NB4 (cell line): ENCODE results near the gene INMT.

Experiments used
- DNase-seq: peaks from one replicate; pipeline ENCODE4 v3.0.0; 2010; ENCODE audit warnings: low read depth
- H3K4me3 ChIP-seq: one replicate; pipeline ENCODE4 v1.5.1; 2011; ENCODE audit warnings: mild to moderate bottlenecking, low read depth, low read length, moderate library complexity
- MYC ChIP-seq: IDR thresholded peaks from 2 replicates; pipeline ENCODE4 v1.6.1; 2011; ENCODE audit warnings: low read depth, low read length
- POLR2A ChIP-seq: IDR thresholded peaks from 2 replicates; pipeline ENCODE4 v1.6.1; 2011; ENCODE audit warnings: mild to moderate bottlenecking; ENCODE audit not compliant: insufficient read length; ENCODE audit errors: extremely low read depth
- TF ChIP-seq, protein P1 (sequence below): IDR thresholded peaks from 2 replicates; pipeline ENCODE4 v1.6.1; 2011; ENCODE audit warnings: low read depth, low read length
- TF ChIP-seq, protein P2 (sequence below): IDR thresholded peaks from one replicate; pipeline ENCODE4 v1.5.1; 2012; ENCODE audit warnings: low read depth, low read length

INMT gene

DNA sequence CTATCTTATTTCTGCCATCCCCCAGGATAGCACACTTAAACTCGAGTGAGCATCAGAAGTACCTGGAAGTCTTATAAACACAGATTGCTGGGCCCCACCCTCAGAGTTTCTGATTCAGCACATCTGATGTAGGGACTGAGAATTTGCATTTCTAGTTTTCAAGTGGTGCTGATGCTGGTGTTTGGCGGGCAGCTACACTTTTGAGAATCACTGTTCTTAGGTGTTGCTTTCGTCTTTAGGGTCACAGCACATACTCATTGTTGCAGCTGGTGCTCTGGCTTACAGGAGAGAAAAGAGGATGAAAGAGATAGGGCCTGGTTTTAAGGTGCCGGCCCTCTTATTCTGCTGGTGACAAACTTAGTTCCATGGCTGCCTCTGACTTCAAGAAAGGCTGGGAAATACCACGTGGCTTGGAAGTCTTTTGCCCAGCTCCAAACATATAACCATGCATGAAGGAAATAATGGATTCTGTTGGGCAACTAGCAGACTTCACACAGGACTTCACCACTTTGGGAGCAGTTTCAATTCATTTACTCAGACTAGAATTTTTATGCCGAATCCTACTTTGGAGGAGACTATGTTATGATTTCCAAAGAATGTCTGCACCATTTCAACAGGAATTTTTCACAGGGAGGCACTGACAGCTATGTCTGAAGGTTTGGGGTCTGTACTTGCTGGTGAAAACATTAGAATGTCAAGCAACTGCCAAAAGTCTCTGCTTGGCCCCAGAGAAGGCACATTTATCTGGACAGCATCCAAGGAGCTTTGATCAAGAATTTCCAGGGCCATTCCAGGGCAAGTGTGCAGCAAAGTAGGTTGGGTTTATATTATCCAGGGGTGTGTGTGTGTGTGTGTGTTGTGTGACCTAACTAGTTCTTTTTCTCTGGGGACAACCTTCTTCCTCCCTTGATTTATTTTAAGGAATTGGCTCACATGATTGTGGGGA, 12.4 kb downstream of the INMT start:
- H3K4me3 ChIP-seq: no peak overlapping the region
- DNase-seq: no peak
- TF ChIP-seq MYC (no peak), POLR2A (no peak)
- TF ChIP-seq, protein P1, sequence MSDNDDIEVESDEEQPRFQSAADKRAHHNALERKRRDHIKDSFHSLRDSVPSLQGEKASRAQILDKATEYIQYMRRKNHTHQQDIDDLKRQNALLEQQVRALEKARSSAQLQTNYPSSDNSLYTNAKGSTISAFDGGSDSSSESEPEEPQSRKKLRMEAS: no peak
- TF ChIP-seq, protein P2, sequence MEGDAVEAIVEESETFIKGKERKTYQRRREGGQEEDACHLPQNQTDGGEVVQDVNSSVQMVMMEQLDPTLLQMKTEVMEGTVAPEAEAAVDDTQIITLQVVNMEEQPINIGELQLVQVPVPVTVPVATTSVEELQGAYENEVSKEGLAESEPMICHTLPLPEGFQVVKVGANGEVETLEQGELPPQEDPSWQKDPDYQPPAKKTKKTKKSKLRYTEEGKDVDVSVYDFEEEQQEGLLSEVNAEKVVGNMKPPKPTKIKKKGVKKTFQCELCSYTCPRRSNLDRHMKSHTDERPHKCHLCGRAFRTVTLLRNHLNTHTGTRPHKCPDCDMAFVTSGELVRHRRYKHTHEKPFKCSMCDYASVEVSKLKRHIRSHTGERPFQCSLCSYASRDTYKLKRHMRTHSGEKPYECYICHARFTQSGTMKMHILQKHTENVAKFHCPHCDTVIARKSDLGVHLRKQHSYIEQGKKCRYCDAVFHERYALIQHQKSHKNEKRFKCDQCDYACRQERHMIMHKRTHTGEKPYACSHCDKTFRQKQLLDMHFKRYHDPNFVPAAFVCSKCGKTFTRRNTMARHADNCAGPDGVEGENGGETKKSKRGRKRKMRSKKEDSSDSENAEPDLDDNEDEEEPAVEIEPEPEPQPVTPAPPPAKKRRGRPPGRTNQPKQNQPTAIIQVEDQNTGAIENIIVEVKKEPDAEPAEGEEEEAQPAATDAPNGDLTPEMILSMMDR: no peak

DNA sequence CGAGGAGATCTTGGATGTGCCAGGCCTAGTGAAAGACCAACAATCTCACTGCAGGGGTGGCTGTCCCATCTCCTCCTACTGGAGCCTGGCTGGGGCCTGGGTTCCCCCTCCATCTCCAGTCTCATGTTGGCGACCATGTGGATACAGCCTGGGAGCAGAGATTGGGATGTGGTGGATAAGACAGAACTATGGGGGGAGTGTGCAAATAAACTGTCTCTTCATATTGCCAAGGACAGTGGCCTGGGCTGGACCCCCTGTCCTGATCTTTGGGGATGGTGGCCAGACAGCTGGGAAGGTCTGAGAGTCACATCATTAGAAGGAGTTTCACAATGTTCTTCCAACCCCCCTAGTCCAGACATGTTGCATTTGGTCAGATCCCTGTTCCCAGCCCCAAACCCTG, 13.5 kb downstream of the INMT start:
- DNase-seq: no peak
- H3K4me3 ChIP-seq: no peak overlapping the region
- TF ChIP-seq, protein P2: no peak
- TF ChIP-seq POLR2A (no peak), MYC (no peak)
- TF ChIP-seq, protein P1: no peak

DNA sequence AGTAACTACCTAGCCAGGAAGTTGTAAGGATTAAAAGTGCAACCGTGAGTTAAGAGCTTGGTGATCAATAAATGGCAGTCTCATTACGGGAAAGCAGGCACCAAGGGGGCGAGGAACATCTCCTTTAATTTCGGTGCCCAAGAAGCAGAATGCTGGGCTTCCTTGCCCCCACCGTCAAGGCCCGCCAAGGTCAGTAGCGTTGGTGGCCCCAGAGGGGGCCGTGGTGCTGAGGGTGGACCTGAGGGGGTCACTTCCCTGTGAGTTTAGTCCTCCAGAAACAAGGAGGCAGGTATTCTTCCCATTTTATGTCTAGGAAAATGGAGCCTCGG, 18.9 kb downstream of the INMT start:
- no peak for DNase-seq
- no peak overlapping the region for H3K4me3 ChIP-seq
- no peak for TF ChIP-seq POLR2A
- no peak for TF ChIP-seq MYC
- TF ChIP-seq, protein P2: no peak
- TF ChIP-seq, protein P1: no peak

DNA sequence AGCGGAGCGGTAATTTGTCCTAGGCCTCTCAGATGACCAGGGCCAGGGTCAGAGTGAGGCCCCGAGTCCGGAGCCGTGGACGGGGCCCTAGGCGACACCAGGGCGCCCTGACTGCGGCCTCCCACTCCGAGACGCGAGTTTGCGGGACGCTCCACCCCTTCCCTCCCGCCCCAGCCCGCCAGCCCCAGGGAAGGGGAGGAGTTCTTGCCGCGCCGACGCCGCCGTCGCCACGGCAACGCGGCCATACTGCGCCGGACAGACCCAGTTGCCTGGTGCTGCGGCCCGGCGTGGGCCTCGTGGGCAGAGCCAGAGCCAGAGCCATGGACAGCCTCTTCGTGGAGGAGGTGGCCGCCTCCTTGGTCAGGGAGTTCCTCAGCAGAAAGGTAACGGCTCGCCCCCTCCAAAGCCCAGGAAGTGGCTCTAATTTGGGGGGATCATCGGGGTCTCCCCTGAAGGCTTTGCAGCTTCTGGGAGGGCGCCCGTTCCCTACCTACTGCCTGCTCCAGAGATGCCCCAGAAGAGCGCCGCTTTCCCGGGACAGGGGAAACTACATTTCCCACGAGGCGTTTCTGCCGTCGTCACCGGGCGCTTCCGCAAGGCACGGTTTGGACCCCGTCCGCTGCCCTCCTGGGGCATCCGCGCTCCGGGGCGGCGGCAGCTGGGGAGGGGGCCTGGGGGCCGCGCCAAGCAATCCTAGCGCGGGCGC, 19.4 kb downstream of the INMT start, which contains the start of gene MINDY4:
TSS of gene MINDY4 (plus strand) at position 244 of the 706 bp plus-strand sequence. CDS start at position 321, 77 bp downstream.
- peak; percentile 70 for DNase-seq
- H3K4me3 ChIP-seq: peak within 1 kb of the TSS; percentile 71
- no peak for TF ChIP-seq MYC
- TF ChIP-seq POLR2A: no peak
- TF ChIP-seq, protein P2: no peak
- TF ChIP-seq, protein P1: no peak

DNA sequence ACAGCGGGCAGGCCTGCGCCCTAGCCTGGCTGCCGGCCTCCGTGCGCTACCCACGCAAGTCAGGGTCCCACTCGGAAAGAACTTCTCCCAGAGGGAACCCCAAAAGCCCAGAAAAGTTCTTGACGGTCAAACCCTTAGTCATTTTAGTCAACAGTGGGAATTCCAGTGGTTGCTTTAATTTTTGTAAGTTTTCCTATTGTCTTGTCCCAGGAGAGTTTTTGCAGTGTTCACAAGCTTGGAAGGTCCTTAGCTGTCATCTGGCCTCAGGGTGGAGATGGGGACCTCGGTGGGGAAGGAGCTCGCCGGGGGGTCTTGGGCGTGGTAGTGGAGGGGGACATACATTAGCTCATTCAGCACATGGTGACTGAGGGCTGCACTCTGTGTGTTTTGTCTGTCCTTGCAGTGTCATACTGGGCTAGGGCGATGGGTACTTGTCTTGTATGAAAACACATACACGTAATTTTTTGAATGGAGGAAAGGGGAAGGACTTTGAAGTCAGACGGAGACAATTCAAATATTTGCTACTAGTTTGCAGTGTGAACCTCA, 20.0 kb downstream of the INMT start:
- TF ChIP-seq POLR2A (no peak), MYC (no peak)
- TF ChIP-seq, protein P2: no peak
- TF ChIP-seq, protein P1: no peak
- peak overlapping the region; percentile 71 for H3K4me3 ChIP-seq
- peak; percentile 55 for DNase-seq
